Stimulated activated CD4-positive, alpha-beta T cell treated with anti-CD3 and anti-CD28 coated beads, Interleukin-4, amount 100 ng/mL, for 48 hours (primary cell): ENCODE measurements around the gene NOSTRIN.
"Not testable (repeated sequence)": the region's sequence is repeated elsewhere in the genome, so short reads cannot be mapped to it uniquely, and the experiment has no call there.

Experiments
- DNase-seq, 2 donors: peaks; one replicate each; pipeline ENCODE4 v3.0.0-alpha.2; 2020; ENCODE audit warnings: low read depth in 2 of 2

The NOSTRIN gene

GRCh38 chr2:168789776-168790175, 12.7 kb upstream of the NOSTRIN start:
- DNase-seq: no peak

GRCh38 chr2:168790226-168790902, 12.1 kb upstream of the NOSTRIN start:
- DNase-seq: no peak

GRCh38 chr2:168791140-168791539, 11.3 kb upstream of the NOSTRIN start:
- DNase-seq: not testable (repeated sequence)

GRCh38 chr2:168793596-168793995, 8.8 kb upstream of the NOSTRIN start:
- DNase-seq: no peak

GRCh38 chr2:168794968-168795367, 7.5 kb upstream of the NOSTRIN start:
- DNase-seq: no peak

- no peak for DNase-seq
Measured at GRCh38 chr2:168796090-168796577, 6.3 kb upstream of the NOSTRIN start.

- no peak for DNase-seq
Measured at GRCh38 chr2:168796583-168797285, 5.7 kb upstream of the NOSTRIN start.

- DNase-seq: no peak
Measured at GRCh38 chr2:168797286-168797655, 5.2 kb upstream of the NOSTRIN start.

GRCh38 chr2:168798076-168798887, 4.2 kb upstream of the NOSTRIN start:
- DNase-seq: no peak

GRCh38 chr2:168798888-168799410, 3.5 kb upstream of the NOSTRIN start:
- no peak for DNase-seq

GRCh38 chr2:168801471-168801870, 966 bp upstream of the NOSTRIN start:
- no peak for DNase-seq

- no peak for DNase-seq
Measured at GRCh38 chr2:168802859-168803725, 655 bp downstream of the NOSTRIN start.

GRCh38 chr2:168804214-168804613, 1.8 kb downstream of the NOSTRIN start:
- no peak for DNase-seq

- no peak for DNase-seq
Measured at GRCh38 chr2:168805615-168806014, 3.2 kb downstream of the NOSTRIN start.

GRCh38 chr2:168809537-168809936, 7.1 kb downstream of the NOSTRIN start:
- no peak for DNase-seq

GRCh38 chr2:168810235-168810634, 7.8 kb downstream of the NOSTRIN start:
- no peak for DNase-seq

- no peak for DNase-seq
Measured at GRCh38 chr2:168811696-168812095, 9.3 kb downstream of the NOSTRIN start.

GRCh38 chr2:168814046-168814445, 11.6 kb downstream of the NOSTRIN start:
- no peak for DNase-seq

GRCh38 chr2:168814939-168815907, 12.8 kb downstream of the NOSTRIN start:
- DNase-seq: no peak

- DNase-seq: no peak
Measured at GRCh38 chr2:168816369-168816768, 13.9 kb downstream of the NOSTRIN start.
